Measurements from ENCODE around the gene ROR2. TPM values are rescaled to one million over a fixed set of nuclear protein-coding genes. Genes with fewer than 3 reads are reported as not detected.

ROR2 gene
- 1.1 to 1.9 TPM (median 1.5 TPM) in 5 replicates for total RNA-seq (2022; extraction: Qiagen RNA extraction)

GRCh38 chr9:91949946-91950664 is at the start of gene ROR2:
Gene ROR2 (minus strand): TSS chr9:91950228.

Other genes starting within 250 kb of the ROR2 start
- gene SPTLC1, start 165.2 kb upstream of the ROR2 start, total RNA-seq (2022; extraction: Qiagen RNA extraction) = 54.1 to 81.4 TPM (median 61.5 TPM) in 5 replicates